CD4-positive, alpha-beta T cell treated with Interleukin-15 for 1 hour (primary cell): Measurements from ENCODE around the gene KAZN.

Experiments
- DNase-seq: peaks from one replicate; pipeline ENCODE4 v3.0.0-alpha.2; 2020

Gene KAZN

GRCh38 chr1:15081102-15081501, 482.6 kb downstream of the KAZN start:
- DNase-seq, result no peak

DNA sequence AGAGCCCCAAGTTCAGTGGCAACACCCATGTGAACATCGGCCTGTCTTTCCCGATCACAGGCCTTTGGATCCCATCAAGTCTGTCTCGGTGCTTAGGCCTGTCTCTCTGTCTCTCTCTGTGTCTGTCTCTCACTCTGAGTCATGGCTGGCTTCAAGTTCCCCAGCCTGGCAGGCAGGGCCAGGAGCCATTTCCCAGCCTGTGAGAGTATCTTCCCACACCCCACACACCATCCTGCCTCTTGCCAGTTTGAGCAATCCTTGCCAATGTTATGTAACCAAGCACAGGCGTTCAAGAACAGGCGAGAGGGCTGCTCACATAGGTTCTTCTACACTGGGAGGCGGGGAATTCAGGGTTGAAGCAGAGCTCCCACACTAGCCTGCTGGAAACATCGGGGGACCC, 485.1 kb downstream of the KAZN start:
- DNase-seq, result no peak

DNA sequence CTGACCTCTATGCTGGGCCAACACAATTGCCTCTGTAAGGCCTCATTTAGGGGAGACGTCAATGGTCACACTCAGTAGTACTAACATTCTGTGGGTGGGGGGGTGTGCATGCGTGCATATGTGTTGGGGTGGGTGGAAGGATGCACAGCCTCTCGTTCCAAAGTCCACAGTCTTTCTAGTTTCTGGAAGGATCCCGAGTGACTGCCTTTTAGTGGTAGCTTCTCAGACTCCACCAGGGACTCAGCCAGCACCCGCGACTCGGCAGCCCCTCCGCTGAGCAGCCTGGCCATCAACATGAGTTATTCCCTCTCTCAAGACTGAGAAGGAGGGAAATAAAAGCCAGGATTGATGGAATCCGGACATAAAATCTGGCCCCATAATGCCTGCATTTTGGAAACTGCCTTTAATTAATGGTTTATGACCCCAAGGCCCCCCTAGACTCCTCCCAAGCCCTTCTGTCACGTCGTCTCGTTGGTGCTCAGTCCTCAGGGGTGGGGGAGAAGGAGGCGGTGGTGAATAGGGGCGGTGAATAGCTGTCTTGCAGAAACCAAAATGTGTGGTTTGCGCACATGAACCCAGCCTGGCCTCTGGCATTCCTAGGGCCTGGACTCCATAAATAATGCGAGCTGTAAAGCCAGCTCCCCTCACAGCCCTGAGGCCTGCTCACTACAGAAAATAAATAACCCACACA, 489.9 kb downstream of the KAZN start:
- no peak for DNase-seq

DNA sequence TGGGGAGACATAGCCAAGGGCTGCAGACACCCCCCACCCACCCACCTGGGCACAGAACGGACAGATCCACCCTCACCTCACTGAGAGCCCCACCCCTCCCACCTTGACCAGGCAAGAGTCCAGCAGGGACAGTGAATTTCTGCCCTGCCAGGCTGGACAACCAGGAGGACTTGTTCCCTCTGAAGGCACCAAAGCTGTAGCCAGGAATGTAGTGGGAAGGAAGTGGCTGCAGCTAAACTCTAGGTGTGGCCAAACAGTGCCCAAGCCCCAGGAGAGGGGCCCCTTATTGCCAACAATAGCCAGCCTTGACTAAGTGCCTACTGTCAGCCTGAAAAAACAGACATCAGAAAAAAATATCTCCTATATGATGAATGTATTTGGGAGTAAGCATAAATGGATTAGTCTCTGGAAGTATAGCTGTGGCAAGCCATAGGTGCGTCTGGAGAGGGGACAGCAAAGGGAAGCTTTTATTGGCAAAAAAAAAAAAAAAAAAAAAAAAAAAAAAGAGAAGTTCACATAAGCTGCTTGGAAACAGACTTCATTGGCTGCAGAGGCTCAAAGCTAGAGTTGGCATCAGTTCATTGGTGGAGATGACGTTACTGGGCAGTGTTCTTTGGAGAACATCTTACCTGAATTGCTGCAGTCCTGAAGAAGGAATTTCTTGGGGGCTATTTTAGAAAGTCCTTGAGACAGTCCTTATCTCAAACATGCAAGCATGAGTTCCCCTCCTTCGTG, 490.9 kb downstream of the KAZN start:
- no peak for DNase-seq

GRCh38 chr1:15090373-15090772, 491.9 kb downstream of the KAZN start:
- peak; percentile 31 for DNase-seq

GRCh38 chr1:15094056-15094455, 495.6 kb downstream of the KAZN start:
- DNase-seq, result no peak

DNA sequence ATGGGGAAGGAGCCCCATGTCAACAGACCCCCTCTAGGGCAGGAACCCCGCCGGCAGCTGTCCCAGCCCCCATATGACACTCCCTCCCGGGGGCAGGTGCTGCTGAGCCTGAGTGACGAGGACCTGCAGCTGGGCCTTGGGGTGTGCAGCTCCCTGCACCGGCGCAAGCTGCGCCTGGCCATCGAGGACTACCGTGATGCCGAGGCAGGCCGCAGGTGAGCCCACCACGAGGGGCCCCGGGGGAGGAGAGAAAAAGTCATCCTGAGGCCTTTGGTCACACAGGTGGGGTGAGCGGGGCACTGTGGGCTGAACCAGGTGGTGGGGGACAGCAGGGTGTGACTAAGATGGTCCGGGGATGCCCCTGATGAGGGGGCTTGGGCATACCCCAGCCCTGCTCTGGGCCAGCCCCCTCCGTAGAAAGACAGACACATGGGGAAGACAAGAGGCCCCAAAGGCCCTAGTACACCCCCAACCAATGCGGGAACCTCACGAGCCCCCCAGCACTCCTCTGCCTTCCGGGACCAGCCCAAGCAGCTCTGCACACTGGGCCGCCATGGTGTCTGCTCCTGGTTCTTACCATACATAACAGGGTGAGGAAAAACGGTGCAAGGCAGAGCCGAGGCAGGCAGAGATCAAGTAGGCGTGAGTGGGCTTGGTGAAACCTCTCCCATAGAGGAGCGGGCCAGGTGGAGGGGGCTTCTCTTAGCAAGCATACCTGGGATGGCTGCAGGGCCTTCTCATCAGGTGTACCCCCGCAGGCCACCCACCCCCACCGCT, 496.4 kb downstream of the KAZN start:
- DNase-seq, result no peak

DNA sequence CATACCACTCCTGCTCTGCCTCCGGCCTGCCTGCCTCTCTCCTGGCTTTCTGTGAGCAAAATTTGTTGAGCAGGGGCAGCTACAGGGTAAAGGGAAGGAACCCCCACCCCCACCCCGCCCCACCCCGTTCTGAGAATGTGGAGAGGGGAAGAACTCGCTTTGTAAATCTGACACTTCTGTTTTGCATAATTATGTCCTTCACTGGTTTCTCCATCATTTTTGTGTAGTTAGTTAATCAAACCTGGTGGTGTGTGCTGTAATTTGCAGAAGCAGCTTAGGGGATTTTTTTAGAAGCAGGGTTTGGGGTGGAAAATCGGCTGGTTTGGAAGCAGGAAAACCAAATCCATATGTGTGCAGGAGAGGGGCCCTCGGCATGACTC, 497.0 kb downstream of the KAZN start:
- DNase-seq, result no peak

- no peak for DNase-seq
Observed at GRCh38 chr1:15096293-15096692, 497.8 kb downstream of the KAZN start.

DNA sequence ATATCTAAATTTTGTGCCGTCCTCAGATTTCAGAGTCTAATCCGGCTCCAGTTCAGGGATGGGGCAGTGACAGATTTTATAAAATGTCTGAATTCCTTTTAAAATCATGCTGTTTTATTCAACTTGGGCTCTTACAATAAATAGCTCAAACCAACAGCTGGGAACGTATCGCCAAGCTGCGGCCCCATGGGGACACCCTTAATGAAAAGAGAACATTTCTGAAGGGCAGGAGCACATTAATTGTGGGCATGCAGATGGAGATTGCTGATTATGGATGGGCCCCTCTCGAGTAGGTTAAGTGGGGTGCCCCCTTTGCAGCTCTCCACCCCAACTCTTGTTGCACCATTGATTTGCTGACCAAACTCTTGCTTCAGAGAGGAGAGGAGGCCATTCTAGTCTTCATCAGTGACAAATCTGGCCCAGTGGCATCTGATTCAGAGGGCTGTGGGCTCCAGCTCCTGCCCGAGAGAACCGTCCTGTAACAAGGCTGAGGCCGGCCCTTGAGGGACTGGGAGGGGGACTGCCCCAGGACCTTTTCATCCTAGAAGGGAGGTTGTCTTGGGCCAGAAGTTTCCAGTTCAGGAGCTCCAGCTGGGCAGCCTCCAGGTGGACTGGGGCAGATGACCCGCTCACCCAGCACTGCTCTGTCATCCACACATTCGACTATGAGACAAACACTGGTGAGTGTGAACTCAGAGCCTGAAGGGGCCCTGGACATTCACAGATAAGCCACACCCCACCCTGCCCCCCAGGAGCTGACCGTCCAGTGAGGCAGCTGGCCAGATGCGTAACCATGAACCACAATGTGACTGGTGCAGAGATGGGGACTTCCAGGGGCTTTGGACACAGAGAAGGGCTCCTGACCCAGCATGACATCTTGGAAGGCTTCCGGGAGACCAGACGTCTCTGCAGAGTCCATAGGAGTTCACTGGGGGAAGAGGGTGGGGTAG, 500.0 kb downstream of the KAZN start:
- no peak for DNase-seq

- no peak for DNase-seq
Observed at GRCh38 chr1:15099441-15100120, 501.1 kb downstream of the KAZN start.

GRCh38 chr1:15100121-15100879, 501.8 kb downstream of the KAZN start:
- DNase-seq, result peak; percentile 41

- no peak for DNase-seq
Observed at GRCh38 chr1:15100880-15101760, 502.6 kb downstream of the KAZN start.

- no peak for DNase-seq
Observed at GRCh38 chr1:15101801-15102200, 503.3 kb downstream of the KAZN start.

GRCh38 chr1:15102646-15103045, 504.2 kb downstream of the KAZN start:
- DNase-seq, result no peak

- no peak for DNase-seq
Observed at GRCh38 chr1:15103211-15103610, 504.7 kb downstream of the KAZN start.

GRCh38 chr1:15103906-15104305, 505.4 kb downstream of the KAZN start:
- no peak for DNase-seq

GRCh38 chr1:15104768-15105167, 506.3 kb downstream of the KAZN start:
- no peak for DNase-seq

GRCh38 chr1:15106608-15107007, 508.1 kb downstream of the KAZN start:
- DNase-seq, result no peak

DNA sequence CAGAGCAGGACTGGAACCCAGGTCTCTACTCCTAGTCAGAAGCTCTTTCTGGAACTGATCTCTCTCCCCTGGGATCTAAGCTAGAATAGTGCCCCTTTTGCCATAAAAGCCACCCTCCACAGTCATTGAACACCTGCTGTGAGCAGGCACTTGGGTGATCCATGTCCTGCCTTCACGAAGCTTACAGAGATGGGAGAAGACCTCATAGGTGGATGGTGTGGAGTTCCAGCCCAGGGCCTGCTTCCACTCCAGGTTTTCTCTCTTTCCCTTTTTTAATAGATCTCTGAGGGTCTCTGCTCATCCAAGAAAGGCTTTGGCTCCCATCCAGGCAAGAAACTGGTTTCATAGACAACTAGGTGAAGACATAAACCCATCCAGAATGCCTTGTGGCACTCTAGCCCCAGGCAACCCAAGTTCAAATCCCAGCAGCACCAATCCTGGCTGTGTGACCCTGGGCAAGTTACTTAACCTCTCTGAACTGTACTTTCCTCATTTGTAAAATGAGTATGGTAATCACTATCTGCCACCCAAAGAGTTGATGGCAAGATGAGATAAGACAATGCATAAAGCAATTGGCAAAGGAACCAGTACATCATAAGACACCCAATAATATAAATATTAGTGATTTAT, 508.7 kb downstream of the KAZN start:
- no peak for DNase-seq
